H7 (cell line): ENCODE measurements around the gene PKP4. TPM values are rescaled to one million over a fixed set of nuclear protein-coding genes. Genes with fewer than 3 reads are reported as not detected.
"Not testable (repeated sequence)": the region's sequence is repeated elsewhere in the genome, so short reads cannot be mapped to it uniquely, and the experiment has no call there.

Experiments
- DNase-seq: peaks from one replicate; pipeline ENCODE4 v3.0.0; 2012
- H3K27me3 ChIP-seq: 2 replicates; pipeline ENCODE4 v1.6.0; 2011; ENCODE audit warnings: mild to moderate bottlenecking, low read length; ENCODE audit not compliant: control insufficient read depth, insufficient read depth
- H3K36me3 ChIP-seq: replicated peaks from 2 replicates; pipeline ENCODE4 v1.5.1; 2011; ENCODE audit warnings: low read length; ENCODE audit not compliant: control insufficient read depth, insufficient read depth
- H3K4me3 ChIP-seq: 2 replicates; pipeline ENCODE4 v1.5.1; 2011; ENCODE audit warnings: low read depth, mild to moderate bottlenecking, control low read depth, low read length, moderate library complexity; ENCODE audit not compliant: insufficient read depth
- total RNA-seq: library from RNA; depleted of rRNA; stranded (reverse); fragments of >200 nt; shearing (Covaris generic); gene quantifications from 2 replicates; pipeline ENCODE4 v1.2.3, GENCODE V29; 2014

The PKP4 gene
- total RNA-seq, 1 experiment from 2014 or later: 65.8 TPM

DNA sequence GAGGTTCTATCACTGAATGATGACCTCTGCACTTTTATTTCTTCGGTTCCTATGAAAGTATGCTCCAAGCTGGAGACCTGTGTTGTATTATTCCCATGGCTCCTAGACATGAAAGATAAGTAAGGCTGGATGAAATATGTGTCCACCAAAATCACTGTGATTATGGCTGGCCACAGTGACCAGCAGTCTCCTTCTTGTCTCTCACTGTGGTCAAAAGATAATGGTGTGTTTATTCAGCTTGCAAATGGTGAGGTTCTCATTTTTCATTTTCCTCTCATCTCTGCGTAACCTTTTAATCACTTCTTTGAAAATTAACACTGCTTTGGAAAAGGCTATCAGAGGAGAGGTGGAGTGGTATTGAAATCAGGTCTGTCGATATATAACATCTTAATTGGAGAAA, 230.6 kb downstream of the PKP4 start:
- H3K4me3 ChIP-seq: no peak overlapping the region
- H3K36me3 ChIP-seq: no peaks in the 10 kb centered on the region
- H3K27me3 ChIP-seq: no peaks in the 10 kb centered on the region
- no peak for DNase-seq

DNA sequence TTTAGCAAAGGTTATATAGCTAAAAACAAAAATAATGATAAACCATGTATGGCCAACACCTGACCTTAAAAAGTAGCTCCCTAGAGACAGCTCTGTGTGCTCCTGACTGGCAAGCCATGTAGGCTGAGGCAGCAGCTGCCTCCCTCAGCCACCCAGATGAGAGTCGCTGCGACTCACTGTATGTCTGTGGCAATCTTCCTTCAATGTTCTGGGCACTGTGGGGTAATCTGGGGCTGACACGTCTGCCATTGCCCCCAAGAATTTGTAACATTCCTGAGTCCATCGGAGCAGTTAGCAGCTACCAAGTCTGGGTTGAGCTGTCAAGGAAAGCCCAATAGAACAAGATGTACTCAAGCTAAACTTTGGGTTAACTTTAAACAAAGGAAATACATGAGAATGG, 232.0 kb downstream of the PKP4 start:
- DNase-seq: no peak
- Histone ChIP-seq H3K27me3 (no peaks in the 10 kb centered on the region), H3K4me3 (no peak overlapping the region), H3K36me3 (no peaks in the 10 kb centered on the region)

DNA sequence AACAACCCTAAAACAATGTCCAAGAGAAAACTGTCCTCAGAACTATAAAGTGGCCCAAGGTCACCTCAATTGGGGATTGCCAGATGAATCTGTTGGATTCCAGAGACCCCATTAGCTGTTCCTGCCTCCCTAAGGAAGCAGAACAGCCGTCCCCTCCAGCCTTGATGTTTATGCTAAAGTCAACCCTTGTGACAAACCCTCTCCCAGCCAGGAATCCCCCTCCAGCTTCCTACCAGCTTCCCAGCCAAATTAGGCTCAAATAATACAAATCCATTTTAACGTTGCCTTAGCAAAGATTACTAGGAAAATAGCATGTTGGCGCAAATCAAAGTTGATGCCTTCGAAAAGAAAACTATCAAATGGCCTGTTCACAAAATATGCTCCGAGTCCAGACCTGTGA, 232.6 kb downstream of the PKP4 start:
- DNase-seq: no peak
- Histone ChIP-seq H3K4me3 (no peak overlapping the region), H3K36me3 (no peaks in the 10 kb centered on the region), H3K27me3 (no peaks in the 10 kb centered on the region)

DNA sequence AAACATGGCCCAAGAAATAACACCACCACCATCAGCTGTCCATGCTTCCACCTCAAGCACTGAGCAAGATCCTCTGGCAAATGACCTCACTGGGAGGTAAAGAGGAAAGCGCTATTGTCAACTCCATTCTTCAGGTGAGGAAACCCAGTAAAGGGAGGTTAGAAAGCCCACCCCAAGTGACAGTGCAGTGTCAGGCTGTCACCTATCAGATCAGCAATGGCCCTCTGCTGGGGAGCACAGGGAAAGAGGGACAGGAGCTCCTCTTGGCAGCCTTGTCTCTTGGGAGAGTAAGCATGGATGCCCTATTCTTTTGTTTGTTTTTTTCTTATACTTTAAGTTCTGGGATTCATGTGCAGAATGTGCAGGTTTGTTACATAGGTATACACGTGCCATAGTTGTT, 234.1 kb downstream of the PKP4 start:
- no peaks in the 10 kb centered on the region for H3K36me3 ChIP-seq
- no peaks in the 10 kb centered on the region for H3K27me3 ChIP-seq
- DNase-seq: no peak
- no peak overlapping the region for H3K4me3 ChIP-seq

DNA sequence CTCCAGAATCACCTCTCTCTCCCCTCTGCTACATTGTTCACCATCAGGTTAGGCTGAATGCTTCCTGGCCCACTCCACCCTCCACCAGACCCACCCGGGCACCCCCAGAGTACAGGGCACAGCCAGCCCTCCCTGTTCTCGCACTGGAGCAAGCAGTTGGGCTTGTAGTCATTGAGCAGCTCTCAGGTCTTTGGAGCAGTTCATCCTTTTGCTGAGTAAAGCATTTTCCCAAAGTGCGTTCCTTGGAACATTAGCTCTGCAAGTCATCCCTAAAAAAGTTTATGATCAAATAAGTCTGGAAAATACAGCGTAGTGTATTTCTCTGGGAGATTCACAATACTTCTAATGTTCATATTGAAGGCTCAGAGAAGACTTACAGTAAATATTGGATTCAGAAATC, 234.9 kb downstream of the PKP4 start:
- H3K4me3 ChIP-seq: no peak overlapping the region
- H3K36me3 ChIP-seq: no peaks in the 10 kb centered on the region
- DNase-seq: no peak
- no peaks in the 10 kb centered on the region for H3K27me3 ChIP-seq

DNA sequence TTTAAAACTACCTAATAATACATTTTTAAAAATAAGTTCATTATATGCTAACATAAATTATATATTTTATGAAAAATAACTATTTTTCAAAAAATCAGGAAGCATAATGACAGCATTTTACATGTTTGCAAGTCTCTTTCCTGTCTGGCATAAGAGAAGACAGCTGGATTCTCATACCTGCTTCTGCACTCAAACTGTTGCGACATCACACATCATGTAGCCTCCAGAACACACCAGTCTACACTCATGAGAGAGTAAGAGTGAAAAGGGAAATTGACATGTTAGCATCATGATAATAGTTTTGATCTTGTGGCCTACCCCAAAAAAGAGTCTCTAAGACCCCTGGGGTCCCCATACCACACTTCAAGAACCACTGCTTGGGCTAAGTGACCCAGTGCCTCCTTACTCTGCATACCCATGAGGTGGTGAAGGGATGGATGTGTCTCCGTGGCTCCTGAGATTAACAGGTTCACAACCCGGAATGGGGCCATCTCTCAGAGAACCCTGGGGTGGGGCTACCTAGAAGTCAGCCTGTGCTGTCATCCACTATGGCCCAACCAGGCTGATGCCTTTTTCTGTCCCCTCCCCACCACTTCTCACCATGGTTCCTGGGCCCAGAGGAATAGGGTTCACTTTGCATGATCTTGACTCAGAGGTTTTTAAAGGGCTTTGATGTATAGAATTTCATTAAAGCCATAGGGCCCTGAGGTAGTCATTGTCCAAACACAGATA, 235.8 kb downstream of the PKP4 start:
- DNase-seq: no peak
- no peaks in the 10 kb centered on the region for H3K36me3 ChIP-seq

DNA sequence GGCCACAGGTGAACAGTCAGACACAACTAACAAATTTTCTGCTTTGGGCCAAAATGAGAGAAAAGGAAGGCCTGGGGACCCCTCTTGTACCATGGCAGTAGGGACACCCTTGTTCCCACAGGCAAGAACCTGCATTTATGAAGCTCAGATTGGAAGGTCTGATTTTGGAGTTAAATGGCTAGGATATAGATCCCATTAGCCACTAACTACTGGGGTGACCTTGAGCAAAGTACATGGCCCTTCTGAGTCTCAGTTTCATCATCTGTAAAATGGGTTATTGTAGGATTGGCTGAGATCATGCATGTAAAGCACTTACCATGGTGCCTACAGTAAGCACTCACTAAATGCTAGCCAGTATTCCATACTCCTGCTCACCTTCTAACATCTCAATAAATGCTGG, 236.7 kb downstream of the PKP4 start:
- Histone ChIP-seq H3K27me3 (no peaks in the 10 kb centered on the region), H3K36me3 (no peaks in the 10 kb centered on the region), H3K4me3 (no peak overlapping the region)
- no peak for DNase-seq

More for the DNA sequence above, 235.8 kb downstream of the PKP4 start:
- Histone ChIP-seq H3K27me3 (no peaks in the 10 kb centered on the region), H3K4me3 (no peak overlapping the region)

DNA sequence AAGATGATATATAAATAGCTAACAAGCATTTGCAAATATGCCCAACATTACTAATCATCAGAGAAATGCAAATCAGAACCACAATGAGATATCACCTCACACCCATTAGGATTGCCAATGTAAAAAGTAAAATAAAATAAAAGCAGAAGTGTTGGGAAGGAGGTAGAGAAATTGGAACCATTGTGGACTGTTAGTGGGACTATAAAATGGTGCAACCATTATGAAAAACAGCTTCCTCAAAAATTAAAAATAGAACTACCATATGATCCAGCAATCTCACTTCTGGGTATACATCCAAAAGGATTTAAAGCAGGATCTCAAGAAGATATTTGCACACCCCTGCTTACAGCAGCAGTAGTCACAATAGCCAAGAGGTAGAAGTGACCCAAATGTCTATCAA, 238.6 kb downstream of the PKP4 start:
- DNase-seq: no peak
- Histone ChIP-seq H3K27me3 (no peaks in the 10 kb centered on the region), H3K36me3 (no peaks in the 10 kb centered on the region), H3K4me3 (no peak overlapping the region)

DNA sequence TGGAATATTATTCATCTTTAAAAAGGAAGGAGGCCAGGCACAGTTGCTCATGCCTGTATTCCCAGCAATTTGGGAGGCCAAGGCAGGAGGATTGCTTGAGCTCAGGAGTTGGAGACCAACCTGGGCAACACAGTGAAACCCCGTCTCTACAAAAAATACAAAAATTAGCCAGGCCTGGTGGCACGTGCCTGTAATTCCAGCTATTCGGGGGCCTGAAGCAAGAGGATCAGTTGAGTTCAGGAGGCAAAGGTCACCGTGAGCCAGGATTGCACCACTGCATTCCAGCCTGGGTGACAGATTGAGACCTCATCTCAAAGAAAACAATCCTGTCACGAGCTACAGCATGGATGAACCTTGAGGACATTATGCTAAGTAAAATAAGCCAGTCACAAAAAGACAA, 239.0 kb downstream of the PKP4 start:
- not testable (repeated sequence) for H3K27me3 ChIP-seq, H3K4me3 ChIP-seq, DNase-seq, H3K36me3 ChIP-seq

DNA sequence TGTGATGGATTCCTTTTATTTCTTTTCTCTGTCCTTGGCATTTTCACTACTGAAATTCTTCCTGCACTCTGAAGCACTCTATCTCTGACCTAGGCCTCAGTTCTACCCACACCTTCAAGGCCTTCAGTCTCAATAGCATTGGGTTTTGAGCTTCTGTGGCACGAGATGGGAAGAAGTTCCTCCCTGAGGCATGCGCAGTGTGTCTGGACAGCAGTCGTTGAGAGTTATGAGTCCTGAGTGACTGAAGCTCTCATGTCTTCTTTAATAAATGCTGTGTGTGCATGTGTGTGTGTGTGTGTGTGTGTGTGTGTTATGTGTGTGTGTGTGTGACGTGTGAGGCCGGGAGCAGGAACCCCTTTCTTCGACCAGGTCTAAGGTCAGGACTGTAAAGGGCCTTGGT, 242.6 kb downstream of the PKP4 start:
- H3K4me3 ChIP-seq: no peak overlapping the region
- H3K27me3 ChIP-seq: no peaks in the 10 kb centered on the region
- no peaks in the 10 kb centered on the region for H3K36me3 ChIP-seq
- no peak for DNase-seq

DNA sequence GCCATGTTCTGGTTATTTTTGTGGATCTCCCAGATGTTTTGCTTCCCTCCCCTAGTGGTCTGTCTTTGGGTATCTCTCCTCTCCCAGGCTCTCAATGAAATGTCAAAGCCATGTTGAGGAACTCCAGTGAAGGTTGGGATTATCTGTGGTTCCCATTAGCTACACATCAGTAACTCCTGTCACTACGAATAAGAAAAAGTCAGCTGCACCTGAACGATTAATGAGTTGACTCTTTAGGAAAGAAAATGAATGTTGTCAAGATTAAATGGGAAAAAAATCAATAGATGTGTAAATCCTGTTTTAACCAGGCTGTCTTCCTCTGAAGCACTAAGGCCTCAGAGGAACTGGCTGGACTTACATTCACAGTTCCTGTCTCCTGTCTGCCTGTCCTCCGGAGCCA, 244.3 kb downstream of the PKP4 start:
- Histone ChIP-seq H3K36me3 (no peaks in the 10 kb centered on the region), H3K27me3 (no peaks in the 10 kb centered on the region), H3K4me3 (no peak overlapping the region)
- no peak for DNase-seq

DNA sequence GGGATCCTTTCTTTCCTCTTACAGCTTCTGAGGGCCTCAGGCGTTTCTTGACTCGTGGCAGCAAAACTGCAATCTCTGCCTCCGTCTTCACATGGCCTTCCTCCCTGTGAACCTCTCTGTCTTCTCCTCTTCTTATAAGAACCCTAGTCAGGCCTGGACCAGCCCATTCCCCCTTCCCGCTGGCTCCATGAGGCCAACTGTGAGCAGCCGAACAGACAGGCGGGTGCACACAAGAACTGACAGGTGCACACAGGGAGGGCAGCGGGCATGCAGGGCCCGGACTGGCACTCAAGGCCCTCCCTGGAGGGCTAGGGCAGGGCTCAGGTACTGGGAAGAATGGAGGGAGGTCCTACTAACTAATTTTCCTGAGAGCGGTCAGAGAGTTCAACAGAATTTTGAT, 246.0 kb downstream of the PKP4 start:
- H3K4me3 ChIP-seq: no peak overlapping the region
- no peaks in the 10 kb centered on the region for H3K27me3 ChIP-seq
- no peak for DNase-seq

DNA sequence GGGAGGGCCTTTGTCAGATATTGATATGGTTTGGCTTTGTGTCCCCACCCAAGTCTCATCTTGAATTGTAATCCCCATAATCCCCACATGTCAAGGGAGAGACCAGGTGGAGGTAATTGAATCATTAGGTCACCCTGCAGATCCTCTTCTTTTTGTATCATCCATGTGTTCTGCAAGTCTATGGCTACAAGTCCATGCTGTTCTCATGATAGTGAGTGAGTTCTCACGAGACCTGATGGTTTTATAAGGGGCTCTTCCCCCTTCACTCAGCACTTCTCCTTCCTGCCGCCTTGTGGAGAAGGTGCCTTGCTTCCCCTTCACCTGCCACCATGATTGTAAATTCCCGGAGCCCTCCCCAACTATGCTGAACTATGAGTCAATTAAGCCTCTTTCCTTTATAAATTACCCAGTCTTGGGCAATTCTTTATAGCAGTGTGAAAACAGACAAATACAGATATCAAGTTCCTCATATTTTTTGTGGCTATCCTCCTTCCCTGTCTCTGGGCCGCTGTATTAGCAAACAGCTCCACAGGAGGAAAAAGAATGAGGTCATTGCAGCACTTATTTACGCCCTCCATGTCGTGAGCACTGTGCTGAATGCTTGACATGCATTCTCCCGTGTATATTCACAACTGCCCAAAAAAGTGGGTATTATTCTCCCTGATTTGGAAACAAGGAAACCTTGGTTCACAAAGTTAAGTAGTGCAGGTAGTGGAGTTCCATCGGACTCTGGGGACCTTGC, 248.1 kb downstream of the PKP4 start:
- H3K36me3 ChIP-seq, H3K27me3 ChIP-seq, DNase-seq, H3K4me3 ChIP-seq: not testable (repeated sequence)

More for the DNA sequence above, 246.0 kb downstream of the PKP4 start:
- H3K36me3 ChIP-seq: no peaks in the 10 kb centered on the region

DNA sequence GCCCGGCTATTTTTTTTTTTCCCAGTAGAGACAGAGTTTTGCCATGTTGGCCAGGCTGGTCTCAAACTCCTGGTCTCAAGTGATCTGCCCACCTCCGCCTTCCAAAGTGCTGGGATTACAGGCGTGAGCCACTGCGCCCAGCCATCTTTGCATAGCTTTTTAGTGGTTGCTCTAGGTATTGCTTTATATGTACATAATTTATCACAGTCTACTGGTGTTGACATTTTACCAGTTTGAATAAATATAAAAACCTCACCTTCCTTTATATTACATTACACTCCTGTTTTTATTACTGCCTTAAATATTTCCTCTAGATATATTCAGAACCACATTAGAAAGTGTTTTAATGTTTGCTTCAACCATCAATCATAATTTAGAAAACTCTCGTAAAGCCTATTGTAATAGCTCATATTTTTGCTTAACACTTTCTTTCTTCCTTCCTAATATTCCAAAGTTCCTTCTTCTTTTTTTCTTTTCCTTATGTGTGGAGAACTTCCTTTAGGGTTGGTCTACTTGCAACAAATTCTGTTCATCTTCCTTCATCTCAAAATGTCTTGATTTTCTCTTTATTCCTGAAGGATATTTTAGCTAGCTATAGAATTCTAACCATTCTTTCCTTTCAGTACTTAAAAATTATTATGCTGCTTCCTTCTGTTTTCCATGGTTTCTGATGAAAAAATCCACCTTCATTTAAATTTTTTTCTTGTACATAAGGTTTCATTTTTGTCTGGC, 256.2 kb downstream of the PKP4 start:
- Histone ChIP-seq H3K36me3 (no peaks in the 10 kb centered on the region), H3K4me3 (no peak overlapping the region), H3K27me3 (no peaks in the 10 kb centered on the region)
- no peak for DNase-seq
